Gastrocnemius medialis (tissue), 4 donors: ENCODE data around the gene RAB20.

ENCODE experiments used
- POLR2A ChIP-seq, 2 donors: fragments of 450-650 bp; IDR thresholded peaks; one replicate each; pipeline ENCODE4 v1.6.1; 2017; ENCODE audit warnings: antibody characterized with exemption in 2 of 2, mild to moderate bottlenecking in 2 of 2, moderate library complexity in 2 of 2
- TF ChIP-seq, protein P1 (sequence below), 5 experiments: fragments of 450-650 bp in 3 of 5; fragments of 200-600 bp in 2 of 5; sonication (generic) in 2 of 5; IDR thresholded peaks in 4 of 5; conservative IDR thresholded peaks in 1 of 5; 1 replicate in 4 of 5; 2 replicates in 1 of 5; pipeline ENCODE4 v1.5.1; 2016 to 2019; ENCODE audit warnings: antibody characterized with exemption in 5 of 5, mild to moderate bottlenecking in 3 of 5, moderate library complexity in 3 of 5

DNA sequence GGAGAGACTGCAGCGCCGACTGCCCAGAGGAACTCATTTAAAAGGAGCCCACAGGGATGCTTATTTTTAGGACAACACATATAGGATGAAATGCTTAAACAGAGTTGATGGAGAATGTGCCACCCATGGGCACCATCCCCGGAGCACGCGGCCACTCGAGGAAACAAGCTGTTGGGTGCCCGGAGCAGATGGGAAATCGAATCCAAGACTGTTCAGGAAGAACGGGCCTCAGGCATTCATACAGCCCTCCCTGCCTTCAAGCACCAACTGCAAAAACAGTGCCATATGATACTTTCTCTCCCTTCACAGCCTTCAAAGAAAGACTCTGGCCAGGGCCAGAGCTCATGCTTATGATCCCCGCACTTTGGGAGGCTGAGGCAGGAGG is 40.2 kb downstream of the RAB20 start:
- no peak for TF ChIP-seq POLR2A (IDR thresholded peaks at IDR 0.05)
- TF ChIP-seq, protein P1, sequence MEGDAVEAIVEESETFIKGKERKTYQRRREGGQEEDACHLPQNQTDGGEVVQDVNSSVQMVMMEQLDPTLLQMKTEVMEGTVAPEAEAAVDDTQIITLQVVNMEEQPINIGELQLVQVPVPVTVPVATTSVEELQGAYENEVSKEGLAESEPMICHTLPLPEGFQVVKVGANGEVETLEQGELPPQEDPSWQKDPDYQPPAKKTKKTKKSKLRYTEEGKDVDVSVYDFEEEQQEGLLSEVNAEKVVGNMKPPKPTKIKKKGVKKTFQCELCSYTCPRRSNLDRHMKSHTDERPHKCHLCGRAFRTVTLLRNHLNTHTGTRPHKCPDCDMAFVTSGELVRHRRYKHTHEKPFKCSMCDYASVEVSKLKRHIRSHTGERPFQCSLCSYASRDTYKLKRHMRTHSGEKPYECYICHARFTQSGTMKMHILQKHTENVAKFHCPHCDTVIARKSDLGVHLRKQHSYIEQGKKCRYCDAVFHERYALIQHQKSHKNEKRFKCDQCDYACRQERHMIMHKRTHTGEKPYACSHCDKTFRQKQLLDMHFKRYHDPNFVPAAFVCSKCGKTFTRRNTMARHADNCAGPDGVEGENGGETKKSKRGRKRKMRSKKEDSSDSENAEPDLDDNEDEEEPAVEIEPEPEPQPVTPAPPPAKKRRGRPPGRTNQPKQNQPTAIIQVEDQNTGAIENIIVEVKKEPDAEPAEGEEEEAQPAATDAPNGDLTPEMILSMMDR (IDR thresholded peaks at IDR 0.05 in 4 of 5, conservative IDR thresholded peaks at IDR 0.05 in 1 of 5) = no peak
